GM19099 (cell line): ENCODE results near the gene CD180.
A peak's percentile ranks its signal among the peaks of the same experiment; 100 is the strongest.

Experiments
- POLR2A ChIP-seq: IDR thresholded peaks from 3 replicates; pipeline ENCODE4 v1.6.1; 2011; ENCODE audit warnings: low read depth; ENCODE audit not compliant: insufficient read length; ENCODE audit errors: extremely low read depth

The CD180 gene

DNA sequence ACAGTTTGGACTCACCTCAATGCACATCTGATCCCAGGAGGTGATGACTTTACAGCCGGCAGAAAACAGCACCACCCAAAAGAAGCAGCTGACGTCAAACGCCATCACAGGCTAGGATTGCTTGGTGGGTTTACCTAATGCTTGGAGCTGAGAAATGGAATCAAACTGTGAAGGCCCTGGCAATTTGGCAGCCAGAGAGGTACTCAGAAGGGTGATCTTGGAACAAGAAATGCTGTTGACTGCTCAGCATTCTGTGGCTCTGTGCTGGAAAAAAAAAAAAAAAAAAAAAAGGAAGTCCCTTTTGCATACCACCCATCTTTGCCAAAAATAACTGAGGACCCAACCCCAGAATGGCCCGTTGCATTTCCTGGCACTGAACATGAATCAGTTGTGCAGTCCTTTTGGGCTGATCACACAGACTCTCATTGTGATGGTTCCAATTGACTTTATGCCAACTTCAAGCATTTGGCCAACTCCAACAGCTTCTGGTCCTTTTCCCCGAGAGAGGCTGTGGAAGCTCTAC lies at the start of gene CD180:
CD180 (minus strand) TSS at position 263 of the 523 bp plus-strand sequence; CDS start at position 105, 158 bp downstream.
- peak; percentile 54 for TF ChIP-seq POLR2A

DNA sequence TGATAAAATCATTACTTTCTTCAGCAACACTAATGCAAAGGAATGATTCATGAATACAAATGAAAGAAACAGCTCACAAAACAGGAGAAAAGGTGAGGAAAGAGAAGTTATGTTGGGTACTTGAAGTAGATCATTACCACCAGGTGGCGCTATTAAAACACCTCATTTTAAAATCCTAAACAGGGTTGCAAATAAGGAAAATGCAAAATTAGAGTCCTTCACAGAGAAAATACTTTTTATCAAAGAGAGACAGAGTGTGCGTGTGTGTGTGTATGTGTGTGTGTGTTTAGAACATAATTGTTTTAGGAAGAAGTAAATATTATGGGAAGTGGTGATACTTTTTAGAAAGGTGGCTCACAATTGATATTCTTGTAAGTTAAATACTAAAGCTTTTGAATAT lies 49.5 kb upstream of the CD180 start:
- TF ChIP-seq POLR2A, result no peak

DNA sequence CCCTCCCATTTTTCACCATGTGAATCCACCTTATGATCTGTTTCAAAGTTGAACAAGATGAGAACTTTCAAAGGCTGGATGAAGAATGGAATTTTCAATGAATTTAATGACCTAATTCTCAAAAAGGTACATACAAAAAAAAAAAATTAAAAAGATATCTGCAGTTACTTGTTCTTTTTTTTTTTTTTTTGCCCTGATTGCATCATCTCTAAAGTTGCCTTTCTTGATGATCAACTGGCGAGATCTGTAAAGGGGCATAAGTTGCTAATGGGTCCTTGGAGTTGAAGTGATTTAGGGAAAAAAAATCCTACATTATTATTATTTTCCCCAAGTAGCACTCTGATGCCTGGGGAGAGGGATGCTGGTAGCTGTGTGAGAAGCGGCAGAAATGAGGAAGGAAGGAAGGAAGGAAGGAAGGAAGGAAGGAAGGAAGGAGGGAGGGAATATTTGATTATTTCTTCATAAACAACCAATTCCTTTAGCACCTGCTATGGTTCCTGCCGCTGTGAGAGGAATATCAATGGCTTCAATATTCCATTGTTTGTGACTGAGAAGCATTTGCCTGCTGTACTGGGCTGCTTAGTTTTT lies 48.8 kb upstream of the CD180 start:
- no peak for TF ChIP-seq POLR2A

DNA sequence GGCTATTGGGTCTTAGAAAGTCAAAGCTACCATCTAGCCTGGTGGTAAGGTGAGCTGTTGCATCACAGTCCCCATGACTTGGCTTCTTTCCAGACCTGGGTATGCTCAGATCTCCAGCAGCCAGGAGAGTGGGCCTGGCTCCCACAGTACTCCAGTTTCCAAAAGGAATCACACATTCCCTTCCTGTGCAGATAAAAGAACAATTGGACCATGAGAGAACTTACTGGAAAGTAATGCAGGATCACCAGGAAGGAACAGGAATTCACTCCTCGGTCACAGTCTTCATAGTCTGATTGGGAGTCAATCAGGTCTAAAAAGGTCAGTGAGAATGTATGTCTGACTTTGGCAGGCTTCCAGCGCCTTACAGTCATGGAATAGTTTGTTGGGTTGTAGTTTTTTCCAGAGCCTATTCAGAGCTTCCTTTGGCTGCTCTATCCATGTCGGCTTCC lies 47.8 kb upstream of the CD180 start:
- no peak for TF ChIP-seq POLR2A

DNA sequence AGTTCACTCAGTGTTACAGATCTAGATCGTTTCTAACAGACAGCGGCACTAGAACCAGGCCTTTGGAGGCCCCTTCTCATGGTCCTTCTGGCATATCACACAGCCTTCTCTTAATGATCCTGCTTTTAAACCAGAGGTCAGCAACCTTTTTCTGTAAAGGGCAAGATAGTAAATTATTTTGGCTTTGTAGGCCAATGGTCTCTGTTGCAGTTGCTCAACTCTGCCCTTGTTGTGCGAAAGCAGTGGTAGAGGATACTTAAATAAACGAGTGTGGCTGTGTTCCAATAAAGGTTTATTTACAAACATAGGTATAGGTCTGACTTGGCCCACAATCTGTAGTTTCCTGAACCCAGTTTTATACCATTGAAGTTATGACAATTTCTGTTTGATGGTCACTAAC lies 47.3 kb upstream of the CD180 start:
- TF ChIP-seq POLR2A, result no peak

DNA sequence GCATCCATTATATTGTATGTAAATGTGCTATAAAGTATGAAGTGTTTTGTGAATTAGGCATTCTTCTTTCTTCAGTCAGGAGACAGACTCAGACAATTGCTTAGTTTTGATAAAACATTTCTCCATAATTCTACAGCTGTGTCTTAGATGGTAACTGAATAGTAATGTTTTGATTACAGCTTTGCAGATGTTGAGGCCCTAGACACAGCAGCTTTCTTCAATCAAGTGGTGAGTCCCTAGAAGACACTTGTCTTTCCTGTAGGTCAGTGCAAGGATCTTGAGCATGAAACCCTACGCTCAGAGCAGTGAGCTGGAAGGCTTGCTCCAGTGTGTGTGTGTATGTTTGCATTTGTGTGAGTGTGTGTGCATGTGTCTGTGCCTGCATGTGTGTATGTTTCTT lies 46.8 kb upstream of the CD180 start:
- no peak for TF ChIP-seq POLR2A

DNA sequence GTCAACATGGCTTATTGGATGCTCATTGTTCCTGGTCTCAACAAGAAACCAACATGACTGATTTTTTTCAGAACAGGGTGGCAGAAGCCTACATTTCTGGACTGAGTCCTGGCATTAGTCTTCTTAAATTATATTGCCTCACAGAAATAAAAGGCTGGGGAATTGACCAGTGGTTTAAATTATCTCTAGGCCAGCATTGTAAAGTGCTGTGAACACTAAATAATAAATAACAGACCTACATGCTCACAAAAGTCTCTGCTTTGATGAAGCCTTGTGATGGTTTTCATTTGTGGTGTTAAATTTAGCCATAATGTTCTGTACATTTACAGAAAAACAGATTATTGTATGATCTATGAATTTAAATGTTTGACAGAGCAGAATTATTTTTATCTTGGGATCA lies 44.7 kb upstream of the CD180 start:
- TF ChIP-seq POLR2A, result no peak

DNA sequence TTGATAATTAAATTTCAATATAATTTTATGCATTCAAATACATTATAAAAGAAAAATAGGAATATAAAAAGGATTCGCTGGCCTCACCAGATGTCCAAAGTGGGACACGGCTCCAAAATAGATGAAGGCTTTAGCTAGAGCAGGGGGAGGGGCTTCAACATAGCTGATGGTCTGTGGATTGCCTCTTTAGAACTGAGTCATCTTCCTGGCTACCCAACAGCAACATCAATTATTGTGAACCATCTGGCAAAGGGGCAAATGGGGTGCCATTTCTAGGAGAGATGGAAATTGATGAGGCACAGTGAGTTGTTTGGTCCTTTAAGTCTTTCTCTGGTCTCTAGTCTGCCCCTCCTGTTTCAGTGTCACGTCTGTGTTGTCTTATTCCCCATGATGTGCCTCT lies 44.2 kb upstream of the CD180 start:
- TF ChIP-seq POLR2A, result no peak

DNA sequence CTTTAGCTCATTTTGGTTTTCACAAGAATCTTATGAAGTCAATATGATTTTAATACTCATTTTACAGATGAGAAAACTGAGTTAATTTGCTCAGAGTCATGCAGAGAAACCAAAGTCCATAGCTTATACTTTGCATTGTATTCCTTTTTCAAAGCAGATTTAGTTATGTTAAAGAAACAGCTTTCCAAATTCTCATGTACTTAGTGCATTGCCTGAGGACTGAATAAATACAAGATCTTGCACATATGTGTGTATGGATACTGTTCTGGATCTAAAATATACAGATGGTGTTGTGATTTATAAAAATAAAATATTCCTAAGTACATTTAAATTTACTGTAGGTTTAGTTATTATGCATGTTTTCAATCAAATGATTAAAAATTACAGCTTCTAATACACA lies 43.5 kb upstream of the CD180 start:
- TF ChIP-seq POLR2A, result no peak

DNA sequence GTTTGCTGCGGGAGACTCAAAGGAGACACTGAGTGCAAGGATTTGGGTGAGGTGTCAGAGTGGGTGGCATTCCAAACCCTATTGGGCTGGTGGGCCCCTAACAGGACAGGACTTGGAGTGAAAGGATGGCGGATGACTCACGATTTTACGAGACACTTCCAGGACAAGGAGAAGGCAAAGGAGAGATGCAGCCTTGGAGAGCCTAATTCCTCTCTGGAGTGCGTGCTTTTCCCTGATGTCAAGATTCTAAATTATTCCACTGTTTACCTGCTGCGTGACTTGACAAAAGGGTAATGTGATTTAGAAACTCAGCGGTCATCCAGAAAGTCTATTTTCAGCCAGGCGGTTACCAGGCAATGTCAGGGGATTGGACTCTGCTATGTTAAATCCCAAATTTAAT lies 41.6 kb upstream of the CD180 start:
- no peak for TF ChIP-seq POLR2A

DNA sequence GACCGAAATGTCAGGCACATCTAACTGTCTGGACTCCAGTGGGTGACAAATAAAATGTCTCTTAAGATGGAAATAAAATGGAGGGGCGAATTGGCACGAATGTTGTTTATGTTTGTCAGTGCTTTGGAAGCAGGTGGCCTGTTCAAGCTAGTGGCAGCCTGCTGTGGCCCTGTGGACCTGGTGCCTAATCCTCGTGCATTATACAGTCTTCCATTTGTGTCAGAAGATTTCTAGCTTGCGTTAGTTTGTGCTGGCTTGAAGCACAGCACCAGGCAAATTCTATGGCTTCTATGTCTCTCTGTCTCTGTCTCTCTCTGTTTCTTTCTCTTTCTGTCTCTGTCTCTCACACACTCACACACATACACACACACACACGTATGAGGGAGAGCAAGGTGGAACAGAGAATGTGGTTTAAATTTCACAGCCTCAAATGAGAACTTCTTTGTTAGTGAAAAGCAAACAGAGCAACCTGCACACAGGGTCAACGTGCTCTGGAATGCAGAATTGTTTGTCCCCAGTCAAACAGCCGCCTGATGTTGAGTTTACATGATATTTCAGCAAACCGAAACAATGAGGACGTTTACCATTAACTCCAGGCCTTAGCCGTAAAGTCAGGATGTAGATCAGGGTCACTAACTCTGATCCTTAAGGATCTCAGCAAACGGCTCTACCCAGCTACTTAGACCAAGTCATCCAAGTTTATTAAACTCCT lies 39.0 kb upstream of the CD180 start:
- TF ChIP-seq POLR2A, result no peak

DNA sequence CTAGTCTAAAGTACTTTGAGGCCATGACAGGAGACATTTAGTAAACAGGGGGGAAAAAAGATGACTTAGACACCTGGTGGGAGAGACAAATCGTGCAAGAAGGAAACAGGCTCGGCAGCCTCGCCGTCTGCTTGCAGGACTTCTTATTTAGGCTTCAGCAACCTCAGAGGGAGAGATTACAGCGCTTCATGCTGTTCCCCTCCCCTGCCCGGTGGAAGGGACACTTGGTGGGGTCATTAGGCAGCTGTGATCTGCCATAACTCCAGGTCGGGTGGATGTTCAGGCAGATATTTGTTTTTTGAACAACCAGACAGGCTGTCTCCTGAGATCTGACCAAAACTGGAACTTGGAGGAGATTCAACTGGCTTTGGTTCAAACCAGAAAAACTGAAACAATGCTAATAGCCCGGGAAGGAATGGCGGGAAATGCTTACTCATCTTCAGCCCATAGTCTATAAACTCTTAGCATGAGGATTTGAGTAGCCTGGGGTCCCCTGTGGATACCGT lies 38.1 kb upstream of the CD180 start:
- TF ChIP-seq POLR2A, result no peak

DNA sequence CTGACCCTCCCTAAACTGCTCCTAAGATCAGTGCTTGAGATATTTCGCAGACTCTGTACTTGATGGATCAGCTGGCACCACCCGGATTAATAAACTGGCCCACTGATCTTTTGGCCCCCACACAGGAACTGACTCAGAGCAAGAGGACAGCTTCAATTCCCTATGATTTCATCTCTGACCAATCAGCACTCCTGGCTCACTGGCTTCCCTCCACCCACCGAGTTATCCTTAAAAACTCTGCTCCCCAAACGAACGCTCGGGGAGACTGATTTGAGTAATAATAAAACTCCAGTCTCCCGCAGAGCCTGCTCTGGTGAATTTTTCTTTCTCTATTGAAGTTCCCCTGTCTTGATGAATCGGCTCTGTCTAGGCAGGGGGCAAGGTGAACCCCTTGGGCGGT lies 36.5 kb upstream of the CD180 start:
- no peak for TF ChIP-seq POLR2A

DNA sequence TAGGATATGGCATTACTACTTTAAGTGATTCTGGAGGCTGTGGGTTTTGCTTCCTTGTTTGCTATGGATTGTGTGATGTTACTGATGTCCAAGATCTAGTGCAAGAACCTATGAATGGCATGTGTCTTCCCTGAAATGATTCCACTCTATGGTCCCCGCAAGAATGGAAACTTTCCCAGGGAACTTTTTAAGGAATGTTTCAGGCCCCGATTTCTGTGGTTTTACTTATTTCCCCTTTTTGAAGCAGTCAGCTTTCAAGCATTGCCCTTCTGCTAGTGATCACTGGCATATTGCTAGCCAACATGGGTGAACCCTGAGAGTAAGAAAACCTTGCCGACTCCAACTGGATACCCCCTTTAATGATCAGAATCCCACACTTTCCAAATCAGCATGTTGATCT lies 26.6 kb upstream of the CD180 start:
- no peak for TF ChIP-seq POLR2A

DNA sequence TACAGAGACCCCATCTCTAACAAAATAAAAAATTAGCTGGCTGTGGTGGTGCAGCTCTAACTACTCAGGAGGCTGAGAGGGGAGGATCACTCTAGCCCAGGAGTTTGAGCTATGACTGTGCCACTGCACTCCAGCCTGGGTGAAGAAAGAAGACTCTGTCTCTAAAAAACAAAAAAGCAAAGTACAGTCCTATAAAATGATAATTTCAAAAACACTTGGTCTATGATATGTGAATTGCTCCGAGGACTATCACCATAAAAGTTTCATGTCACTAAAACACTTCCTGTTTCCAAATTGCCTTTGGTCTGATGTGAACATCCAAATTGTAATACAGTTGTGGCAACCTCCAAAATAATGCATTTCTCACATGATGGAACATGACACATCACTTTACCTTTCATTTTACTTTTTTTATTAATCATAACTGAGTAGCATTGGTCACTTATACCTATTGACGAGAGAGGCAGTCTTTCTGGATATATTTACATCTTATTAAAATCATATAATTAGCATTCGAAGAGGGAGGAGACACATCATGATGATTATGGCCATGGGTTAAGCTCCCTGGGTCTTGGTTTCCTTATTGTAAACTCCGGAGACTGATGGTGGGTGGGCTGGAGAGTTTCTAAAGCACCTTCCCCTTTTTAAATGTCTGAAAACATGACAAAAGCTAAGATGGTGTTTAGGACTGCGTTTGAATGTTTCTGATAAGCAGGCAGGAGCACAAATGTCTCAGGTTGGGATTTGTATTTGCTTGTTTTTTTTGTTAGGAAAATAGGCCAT lies 25.8 kb upstream of the CD180 start:
- TF ChIP-seq POLR2A, result no peak
